ENCODE data around the gene MPP1.

The MPP1 gene

GRCh38 chrX:154751669-154752271 lies 53.5 kb downstream of the MPP1 start:
- no peak overlapping the region for H3K27ac ChIP-seq
- TF ChIP-seq, protein P1, sequence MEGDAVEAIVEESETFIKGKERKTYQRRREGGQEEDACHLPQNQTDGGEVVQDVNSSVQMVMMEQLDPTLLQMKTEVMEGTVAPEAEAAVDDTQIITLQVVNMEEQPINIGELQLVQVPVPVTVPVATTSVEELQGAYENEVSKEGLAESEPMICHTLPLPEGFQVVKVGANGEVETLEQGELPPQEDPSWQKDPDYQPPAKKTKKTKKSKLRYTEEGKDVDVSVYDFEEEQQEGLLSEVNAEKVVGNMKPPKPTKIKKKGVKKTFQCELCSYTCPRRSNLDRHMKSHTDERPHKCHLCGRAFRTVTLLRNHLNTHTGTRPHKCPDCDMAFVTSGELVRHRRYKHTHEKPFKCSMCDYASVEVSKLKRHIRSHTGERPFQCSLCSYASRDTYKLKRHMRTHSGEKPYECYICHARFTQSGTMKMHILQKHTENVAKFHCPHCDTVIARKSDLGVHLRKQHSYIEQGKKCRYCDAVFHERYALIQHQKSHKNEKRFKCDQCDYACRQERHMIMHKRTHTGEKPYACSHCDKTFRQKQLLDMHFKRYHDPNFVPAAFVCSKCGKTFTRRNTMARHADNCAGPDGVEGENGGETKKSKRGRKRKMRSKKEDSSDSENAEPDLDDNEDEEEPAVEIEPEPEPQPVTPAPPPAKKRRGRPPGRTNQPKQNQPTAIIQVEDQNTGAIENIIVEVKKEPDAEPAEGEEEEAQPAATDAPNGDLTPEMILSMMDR (conservative IDR thresholded peaks at IDR 0.05): no peak
- TF ChIP-seq ZFX (IDR thresholded peaks at IDR 0.05): no peak

GRCh38 chrX:154751203-154751668 lies 54.0 kb downstream of the MPP1 start:
- TF ChIP-seq, protein P1 (conservative IDR thresholded peaks at IDR 0.05): no peak
- no peak for TF ChIP-seq ZFX (IDR thresholded peaks at IDR 0.05)
- H3K27ac ChIP-seq: no peak overlapping the region

DNA sequence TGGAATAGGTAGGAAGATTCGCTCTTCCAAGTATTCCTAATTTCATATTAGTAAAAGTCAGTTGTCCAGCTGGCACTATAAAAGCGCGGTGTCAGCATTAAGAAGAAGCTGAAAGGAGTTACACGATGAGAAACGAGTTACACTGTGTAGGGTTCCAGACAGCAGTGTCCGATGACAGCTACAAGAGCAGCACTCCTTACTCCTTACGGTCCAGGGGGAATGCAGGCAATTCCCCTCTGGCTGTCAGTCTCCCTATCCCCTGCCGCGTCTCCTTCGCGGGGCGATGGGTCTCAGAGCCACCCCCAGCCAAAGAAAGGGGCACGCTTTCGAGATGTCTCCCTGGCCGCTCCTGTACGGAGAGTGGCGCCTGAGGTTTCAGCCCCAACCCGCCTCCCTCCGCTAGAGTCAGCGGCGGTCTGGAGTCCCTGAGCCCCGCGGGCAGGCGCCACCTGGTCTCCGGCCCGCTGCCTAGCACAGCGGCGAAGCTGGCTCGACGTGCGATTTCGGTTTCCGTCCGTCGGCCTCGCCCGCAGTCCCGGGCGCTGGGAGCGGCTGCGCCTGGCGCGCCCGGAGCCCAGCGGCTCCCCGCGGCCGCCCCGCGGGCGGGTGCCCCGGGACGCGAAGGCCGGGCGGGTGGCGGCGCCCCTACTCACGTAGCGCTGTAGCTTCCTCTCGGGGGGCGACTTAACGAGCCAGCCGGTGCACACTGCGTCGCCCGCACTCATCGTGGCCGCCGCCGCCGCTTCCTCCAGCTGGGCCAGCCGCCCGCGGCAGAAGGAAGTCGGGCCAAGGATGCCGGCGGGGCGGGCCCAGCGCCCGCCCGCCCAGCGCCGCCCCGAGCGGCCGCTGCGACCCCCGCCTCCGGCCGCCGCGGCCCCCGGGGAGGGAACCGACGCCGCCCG lies 54.7 kb downstream of the MPP1 start, which contains the start of gene GAB3:
TSS of gene GAB3 (minus strand) at position 777 of the 902 bp plus-strand sequence. CDS start at position 725, 52 bp downstream.
- TF ChIP-seq, protein P1 (conservative IDR thresholded peaks at IDR 0.05): no peak
- no peak for TF ChIP-seq ZFX (IDR thresholded peaks at IDR 0.05)
- no peak within 1 kb of the TSS for H3K27ac ChIP-seq

- TF ChIP-seq, protein P1 (conservative IDR thresholded peaks at IDR 0.05): no peak
- TF ChIP-seq ZFX (IDR thresholded peaks at IDR 0.05): no peak
- no peak overlapping the region for H3K27ac ChIP-seq
Measured at GRCh38 chrX:154749856-154750255, 55.4 kb downstream of the MPP1 start.

- TF ChIP-seq, protein P1 (conservative IDR thresholded peaks at IDR 0.05): peak; percentile 76
- TF ChIP-seq ZFX (IDR thresholded peaks at IDR 0.05): no peak
- no peak overlapping the region for H3K27ac ChIP-seq
Measured at GRCh38 chrX:154748712-154749339, 56.5 kb downstream of the MPP1 start.

- TF ChIP-seq, protein P1 (conservative IDR thresholded peaks at IDR 0.05): no peak
- no peak for TF ChIP-seq ZFX (IDR thresholded peaks at IDR 0.05)
Measured at GRCh38 chrX:154742613-154743012, 62.7 kb downstream of the MPP1 start.

More at GRCh38 chrX:154742613-154743012, 62.7 kb downstream of the MPP1 start:
- H3K27ac ChIP-seq: no peak overlapping the region

All from C4-2B (cell line).